Superior temporal gyrus (tissue), 1 donor: ENCODE results near the gene UPK3BL1.
"Not testable (repeated sequence)": the region's sequence is repeated elsewhere in the genome, so short reads cannot be mapped to it uniquely, and the experiment has no call there.

ENCODE experiments used
- DNase-seq: peaks from one replicate; pipeline ENCODE4 v3.0.0-alpha.2; 2016; ENCODE audit errors: extremely low spot score

The UPK3BL1 gene

GRCh38 chr7:102642691-102643090, at the start of gene UPK3BL1:
TSS of gene UPK3BL1 (minus strand) at chr7:102642791. CDS start at chr7:102642741, 50 bp downstream.
- not testable (repeated sequence) for DNase-seq

DNA sequence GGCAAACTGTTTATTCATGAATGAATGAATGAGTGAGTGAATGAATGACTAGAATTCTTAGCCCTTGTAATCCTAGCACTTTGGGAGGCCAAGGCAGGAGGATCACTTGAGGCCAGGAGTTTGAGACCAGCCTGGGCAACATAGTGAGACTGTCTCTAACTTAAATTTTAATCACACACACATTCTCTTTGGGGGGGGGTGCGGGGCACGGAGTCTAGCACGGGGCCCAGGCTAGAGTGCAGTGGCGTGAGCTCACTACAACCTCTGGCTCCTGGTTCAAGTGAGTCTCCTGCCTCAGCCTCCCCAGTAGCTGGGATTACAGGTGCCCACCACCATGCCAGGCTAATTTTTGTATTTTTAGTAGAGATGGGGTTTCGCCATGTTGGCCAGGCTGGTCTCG, 48.0 kb upstream of the UPK3BL1 start:
- DNase-seq = not testable (repeated sequence)

- DNase-seq = not testable (repeated sequence)
Measured at GRCh38 chr7:102689436-102690282, 47.1 kb upstream of the UPK3BL1 start.

DNA sequence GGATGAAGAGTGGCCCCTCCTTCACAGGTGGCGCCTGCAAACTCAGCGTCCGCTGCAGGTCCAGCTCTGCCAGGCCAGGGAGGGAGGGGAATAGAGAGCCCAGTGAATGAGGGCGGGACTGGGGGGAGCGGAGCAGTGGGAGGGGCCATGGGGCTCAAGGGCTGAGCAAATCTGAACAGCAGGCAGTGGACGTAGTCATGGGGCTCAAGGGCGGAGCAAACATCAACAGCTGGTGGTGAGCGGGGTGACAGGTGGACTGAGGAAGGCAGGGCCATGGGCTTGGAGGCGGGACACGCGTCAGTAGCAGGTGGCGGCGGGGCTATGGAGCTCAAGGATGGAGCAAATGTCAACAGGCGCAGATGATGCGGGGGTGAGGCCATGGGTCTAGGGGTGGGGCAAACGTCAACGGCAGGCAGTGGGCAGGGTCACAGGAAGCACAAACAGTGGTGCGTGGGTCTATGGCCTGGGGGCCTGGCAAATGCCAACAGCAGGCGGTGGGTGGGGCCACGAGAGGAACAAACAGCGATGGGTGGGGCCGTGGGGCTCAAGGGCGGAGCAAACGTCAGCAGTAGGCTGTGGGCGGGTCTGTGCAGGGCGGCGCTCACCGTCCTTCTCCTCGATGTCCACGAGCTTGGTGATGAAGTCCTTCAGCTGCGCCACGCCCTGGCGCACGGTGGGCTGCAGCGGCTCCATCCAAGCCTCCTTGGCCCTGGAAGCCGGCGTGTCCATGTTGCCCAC, 45.9 kb upstream of the UPK3BL1 start:
- DNase-seq = not testable (repeated sequence)

- DNase-seq = not testable (repeated sequence)
Measured at GRCh38 chr7:102682560-102682959, 40.0 kb upstream of the UPK3BL1 start.

DNA sequence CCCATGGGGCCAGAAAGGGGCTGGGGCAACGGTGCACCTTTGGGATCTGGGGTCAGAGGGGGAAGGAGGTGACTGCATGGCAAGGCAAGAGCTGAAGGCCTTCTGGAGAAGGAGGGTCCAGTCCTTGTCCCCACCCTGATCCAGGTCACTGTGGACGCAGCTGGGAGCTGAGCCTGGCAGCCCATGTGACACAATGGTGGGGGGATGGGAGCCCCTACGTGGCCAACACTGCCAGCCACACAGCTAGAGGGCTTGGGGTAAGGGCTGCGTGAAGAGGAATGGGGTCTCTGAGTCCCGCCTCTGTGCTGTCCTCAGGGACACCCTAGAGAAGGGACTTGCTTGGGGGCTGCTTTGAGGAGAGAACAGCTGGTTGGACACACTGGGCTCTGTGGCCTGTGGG, 38.2 kb upstream of the UPK3BL1 start:
- DNase-seq = not testable (repeated sequence)

GRCh38 chr7:102675545-102675944, 33.0 kb upstream of the UPK3BL1 start:
- DNase-seq = not testable (repeated sequence)

GRCh38 chr7:102673447-102674067, 31.0 kb upstream of the UPK3BL1 start:
- not testable (repeated sequence) for DNase-seq

GRCh38 chr7:102671956-102672307, 29.3 kb upstream of the UPK3BL1 start:
- DNase-seq = not testable (repeated sequence)

DNA sequence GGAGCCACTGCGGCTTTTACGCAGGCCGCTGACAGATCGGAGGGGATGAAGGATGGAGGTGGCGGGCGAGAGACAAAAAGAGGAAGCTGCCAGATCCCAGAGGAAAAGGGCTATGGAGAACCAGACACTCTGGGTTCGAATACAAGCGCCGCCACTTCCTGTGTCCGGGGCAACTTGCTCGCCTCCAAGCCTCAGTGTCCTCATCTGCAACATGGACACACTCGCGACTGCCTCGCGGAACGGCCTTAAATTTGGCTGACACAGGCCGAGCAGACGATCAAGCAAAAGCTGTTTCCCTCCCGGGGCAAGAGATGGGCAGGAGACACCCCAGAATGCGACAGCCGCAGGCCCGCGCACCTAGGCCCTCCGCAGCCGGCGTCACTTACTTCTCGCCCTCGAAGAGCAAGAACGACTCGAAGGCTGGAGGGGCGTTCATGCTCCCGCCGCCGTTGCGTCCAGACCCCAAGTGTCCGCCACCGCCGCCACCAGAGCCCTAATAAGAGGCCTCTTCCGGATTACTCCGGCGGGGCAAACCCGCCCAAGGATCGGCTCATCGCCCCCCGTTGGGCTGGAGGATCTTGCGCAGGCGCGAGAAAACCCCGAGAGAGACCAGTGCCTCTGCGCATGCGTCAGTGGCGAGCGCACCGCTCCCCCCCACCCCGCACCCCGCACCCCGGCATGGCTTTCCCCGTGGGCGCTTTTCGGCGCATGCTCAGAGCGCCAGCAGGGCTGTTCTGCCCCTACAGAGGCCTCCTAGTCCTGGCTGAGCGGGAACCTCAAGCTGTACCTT, 28.8 kb upstream of the UPK3BL1 start, which contains the start of gene POLR2J2:
Gene POLR2J2 (minus strand): TSS at position 498 of the 790 bp plus-strand sequence. CDS start 62 bp downstream, at position 436.
- DNase-seq = not testable (repeated sequence)

GRCh38 chr7:102667523-102667922, 24.9 kb upstream of the UPK3BL1 start:
- not testable (repeated sequence) for DNase-seq

GRCh38 chr7:102666850-102667249, 24.3 kb upstream of the UPK3BL1 start:
- DNase-seq = not testable (repeated sequence)

GRCh38 chr7:102664765-102665164, 22.2 kb upstream of the UPK3BL1 start:
- DNase-seq = not testable (repeated sequence)

DNA sequence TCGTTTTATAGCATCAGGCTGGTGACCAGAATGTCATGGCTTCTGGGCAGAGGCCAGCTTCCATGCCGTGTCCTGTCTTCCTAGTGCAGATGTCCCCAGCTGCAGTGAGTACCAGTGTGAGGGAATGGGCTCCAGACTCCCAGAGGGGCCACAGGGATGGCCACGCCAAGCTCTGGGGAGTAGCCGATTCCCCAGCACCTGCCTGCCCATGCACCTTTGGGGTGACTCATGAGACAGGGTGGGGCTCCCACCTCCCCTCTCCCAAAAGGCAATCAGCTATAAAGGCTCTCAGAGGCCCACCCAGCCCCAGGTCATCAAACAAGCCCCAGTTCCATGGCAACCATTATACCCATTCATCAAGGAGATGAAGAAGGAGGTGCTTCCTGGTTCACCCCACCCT, 7.3 kb upstream of the UPK3BL1 start, which contains the start of gene SPDYE2B:
Gene SPDYE2B (plus strand): TSS at position 396 of the 400 bp plus-strand sequence. CDS start 2,030 bp downstream, outside the sequence.
- not testable (repeated sequence) for DNase-seq

- DNase-seq = not testable (repeated sequence)
Measured at GRCh38 chr7:102647813-102648212, 5.2 kb upstream of the UPK3BL1 start.

- DNase-seq = not testable (repeated sequence)
Measured at GRCh38 chr7:102643404-102643803, 813 bp upstream of the UPK3BL1 start.

DNA sequence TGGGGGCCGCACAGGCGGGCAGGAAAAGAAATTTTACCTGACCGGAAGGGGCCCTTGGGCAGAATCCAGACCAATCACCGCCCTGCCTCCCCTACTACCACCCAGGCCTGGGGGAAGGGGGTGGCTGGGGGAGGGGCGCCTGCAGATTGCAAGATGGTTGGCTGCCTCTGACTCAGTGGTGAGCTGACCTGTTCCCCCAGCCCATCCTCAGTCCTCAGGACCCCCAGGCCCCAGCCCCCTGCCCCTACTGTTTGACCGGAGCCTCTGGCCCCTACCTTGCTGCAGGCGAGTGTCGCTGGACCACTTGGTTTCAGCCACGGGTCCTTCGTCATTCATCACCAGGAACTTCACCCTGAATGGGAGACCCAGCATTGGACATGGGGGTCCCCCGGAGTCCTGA, 3.7 kb downstream of the UPK3BL1 start:
- DNase-seq = not testable (repeated sequence)

GRCh38 chr7:102636956-102637355, 5.6 kb downstream of the UPK3BL1 start:
- not testable (repeated sequence) for DNase-seq

DNA sequence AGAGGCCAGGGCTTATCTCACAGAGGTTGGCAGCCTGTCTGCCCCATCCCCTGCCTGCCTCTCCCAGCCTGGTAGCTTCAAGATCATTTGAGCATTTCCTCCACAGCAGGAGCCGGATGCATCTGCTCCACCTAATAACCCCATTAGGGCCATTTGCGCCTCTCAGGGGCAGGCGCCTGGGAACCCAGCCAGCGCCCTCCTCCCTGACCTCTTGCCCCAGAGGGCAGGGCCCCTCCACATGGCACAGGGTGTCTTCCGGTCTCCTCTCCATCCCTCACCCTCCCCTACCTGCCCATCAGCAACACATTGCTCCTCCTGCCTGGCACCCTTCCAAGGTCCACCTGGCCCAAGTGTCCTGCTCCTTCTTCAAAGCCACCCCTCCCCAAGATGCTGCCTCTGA, 7.2 kb downstream of the UPK3BL1 start:
- DNase-seq = not testable (repeated sequence)

DNA sequence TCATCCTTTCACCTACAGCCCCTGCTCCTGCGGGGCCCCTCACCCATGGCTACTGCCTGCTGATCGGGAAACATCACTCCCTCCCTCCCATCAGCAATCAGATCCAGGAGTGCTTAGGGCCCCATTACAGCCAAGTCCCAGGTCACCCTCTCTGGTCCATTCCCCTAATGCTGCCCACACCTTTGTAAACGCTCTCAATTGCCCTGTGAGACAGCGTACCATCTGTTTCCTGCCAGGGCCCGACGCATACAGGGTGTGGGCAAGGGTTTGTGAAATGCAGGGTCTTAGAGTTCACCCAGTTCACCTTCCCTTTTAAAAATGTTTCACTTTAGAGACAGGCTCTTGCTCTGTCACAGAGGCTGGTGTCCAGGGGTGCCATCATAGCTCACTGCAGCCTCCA, 8.3 kb downstream of the UPK3BL1 start:
- not testable (repeated sequence) for DNase-seq

GRCh38 chr7:102630622-102631021, 12.0 kb downstream of the UPK3BL1 start:
- DNase-seq = not testable (repeated sequence)
